ENCODE measurements around the gene TTLL6. TPM values are rescaled to one million over a fixed set of nuclear protein-coding genes. Genes with fewer than 3 reads are reported as not detected.

The TTLL6 gene
- total and polyA plus RNA-seq, 2 of the 4 experiments (the other 2 are of a cell fraction) = not detected

DNA sequence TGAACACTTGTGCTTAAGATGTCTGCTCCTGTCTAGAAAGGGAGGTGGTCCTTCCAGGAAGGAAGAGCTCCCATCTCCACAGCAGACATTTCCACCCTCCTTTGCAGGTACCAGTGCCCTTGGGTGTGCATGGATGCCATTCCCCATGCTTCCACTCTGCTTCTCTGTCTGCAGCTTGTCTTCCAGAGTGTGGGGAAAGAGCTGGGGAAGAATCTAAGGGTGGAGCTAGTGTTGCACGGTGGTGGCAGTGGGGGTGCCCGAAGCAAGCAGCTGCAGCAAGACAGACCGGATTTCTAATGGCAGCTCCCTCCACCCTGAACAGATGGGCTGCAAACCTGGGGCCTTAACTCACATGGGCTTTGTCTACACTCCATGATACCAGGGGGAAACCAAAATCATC lies 65.9 kb downstream of the TTLL6 start:
- BruUV-seq (replicated peaks) = no TSS peak
- H2BK120ac ChIP-seq (ENCODE audit: low read depth, low read length) = no peak overlapping the region
- H3K9me1 ChIP-seq (ENCODE audit: insufficient read depth, low read length) = peaks cover 6% of the 10 kb centered on the region; the same call in 1 of the 2 replicates
- peaks cover 95% of the 10 kb centered on the region for H3K27me3 ChIP-seq (ENCODE audit: control insufficient read depth, insufficient read depth, low read length)
- intact Hi-C loops (cut with micrococcal nuclease) = no loop called here
- no peaks in the 10 kb centered on the region for H3K79me1 ChIP-seq (ENCODE audit: low read depth in 1 of 2, low read length in 2 of 2)
- H3K18ac ChIP-seq (ENCODE audit: low read depth, low read length) = no peak overlapping the region
- TF ChIP-seq MAFK (IDR thresholded peaks at IDR 0.05; ENCODE audit: low read depth, low read length) (no peak), SMC3 (IDR thresholded peaks at IDR 0.05; ENCODE audit: low read depth, low read length) (no peak), CEBPB (IDR thresholded peaks at IDR 0.05; ENCODE audit: low read depth, low read length) (no peak), MXI1 (IDR thresholded peaks at IDR 0.05; ENCODE audit: borderline replicate concordance, low read depth, low read length) (no peak), FOS (IDR thresholded peaks at IDR 0.05; ENCODE audit: low read depth, low read length) (no peak)
- TF ChIP-seq, protein P1, sequence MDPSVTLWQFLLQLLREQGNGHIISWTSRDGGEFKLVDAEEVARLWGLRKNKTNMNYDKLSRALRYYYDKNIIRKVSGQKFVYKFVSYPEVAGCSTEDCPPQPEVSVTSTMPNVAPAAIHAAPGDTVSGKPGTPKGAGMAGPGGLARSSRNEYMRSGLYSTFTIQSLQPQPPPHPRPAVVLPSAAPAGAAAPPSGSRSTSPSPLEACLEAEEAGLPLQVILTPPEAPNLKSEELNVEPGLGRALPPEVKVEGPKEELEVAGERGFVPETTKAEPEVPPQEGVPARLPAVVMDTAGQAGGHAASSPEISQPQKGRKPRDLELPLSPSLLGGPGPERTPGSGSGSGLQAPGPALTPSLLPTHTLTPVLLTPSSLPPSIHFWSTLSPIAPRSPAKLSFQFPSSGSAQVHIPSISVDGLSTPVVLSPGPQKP (IDR thresholded peaks at IDR 0.05; ENCODE audit: borderline replicate concordance, low read depth, low read length) = no peak
- TF ChIP-seq, protein P2, sequence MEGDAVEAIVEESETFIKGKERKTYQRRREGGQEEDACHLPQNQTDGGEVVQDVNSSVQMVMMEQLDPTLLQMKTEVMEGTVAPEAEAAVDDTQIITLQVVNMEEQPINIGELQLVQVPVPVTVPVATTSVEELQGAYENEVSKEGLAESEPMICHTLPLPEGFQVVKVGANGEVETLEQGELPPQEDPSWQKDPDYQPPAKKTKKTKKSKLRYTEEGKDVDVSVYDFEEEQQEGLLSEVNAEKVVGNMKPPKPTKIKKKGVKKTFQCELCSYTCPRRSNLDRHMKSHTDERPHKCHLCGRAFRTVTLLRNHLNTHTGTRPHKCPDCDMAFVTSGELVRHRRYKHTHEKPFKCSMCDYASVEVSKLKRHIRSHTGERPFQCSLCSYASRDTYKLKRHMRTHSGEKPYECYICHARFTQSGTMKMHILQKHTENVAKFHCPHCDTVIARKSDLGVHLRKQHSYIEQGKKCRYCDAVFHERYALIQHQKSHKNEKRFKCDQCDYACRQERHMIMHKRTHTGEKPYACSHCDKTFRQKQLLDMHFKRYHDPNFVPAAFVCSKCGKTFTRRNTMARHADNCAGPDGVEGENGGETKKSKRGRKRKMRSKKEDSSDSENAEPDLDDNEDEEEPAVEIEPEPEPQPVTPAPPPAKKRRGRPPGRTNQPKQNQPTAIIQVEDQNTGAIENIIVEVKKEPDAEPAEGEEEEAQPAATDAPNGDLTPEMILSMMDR (conservative IDR thresholded peaks at IDR 0.05; ENCODE audit: low read depth, low read length) = no peak
- no peak overlapping the region for H4K8ac ChIP-seq (ENCODE audit: low read depth in 2 of 2, low read length in 2 of 2)
- H3K27ac ChIP-seq (ENCODE audit: insufficient read depth, low read length) = no peak overlapping the region
- in situ Hi-C loops (cut with MboI; ENCODE audit: low sequenced_read_pairs) = loop anchor here (25.0 kb wide), 1 partner anchor 364 kb away; no protein-coding TSS in a partner anchor
- H3K14ac ChIP-seq (replicated peaks; ENCODE audit: low read depth, low read length) = no peak overlapping the region
- no peak for ATAC-seq (ENCODE audit: low read depth)
- H4K20me1 ChIP-seq (ENCODE audit: insufficient read depth, low read length) = peaks cover 23% of the 10 kb centered on the region; the same call in 1 of the 2 replicates
- ChIA-PET CTCF (interaction anchor here (0.6 to 0.8 kb wide), 2 partner anchors 40 to 42 kb away, joined by 3 to 7 read pairs; no protein-coding TSS in a partner anchor), POLR2A (ENCODE audit: unreplicated experiment) (no interaction called here)
- no peak overlapping the region for H2BK5ac ChIP-seq (ENCODE audit: low read depth, low read length, poor library complexity, severe bottlenecking)
- DNase-seq = no peak
- no peak overlapping the region for H3K23ac ChIP-seq (ENCODE audit: low read depth, low read length)
- H3K36me3 ChIP-seq (ENCODE audit: control insufficient read depth, insufficient read depth, low read length) = no peaks in the 10 kb centered on the region
- no peaks in the 10 kb centered on the region for H3K4me1 ChIP-seq (ENCODE audit: control insufficient read depth, insufficient read depth, low read length)
- H3K4me2 ChIP-seq (ENCODE audit: low read depth, low read length) = no peak overlapping the region
- peaks cover 13% of the 10 kb centered on the region for H3K9me3 ChIP-seq (ENCODE audit: control insufficient read depth, insufficient read depth, low read length)
- H2BK20ac ChIP-seq (ENCODE audit: low read depth, low read length) = no peak overlapping the region
- no peak overlapping the region for H3K56ac ChIP-seq (ENCODE audit: extremely low read depth, insufficient read depth, low read length)
- H2AK5ac ChIP-seq (ENCODE audit: low read depth, low read length) = no peak overlapping the region
- no peak overlapping the region for H3K9ac ChIP-seq (ENCODE audit: low read depth, low read length)
- no CpG with 5 or more reads among the region's 3 CpGs for WGBS, 2 experiments (ENCODE audit: extremely low coverage in 2 of 2, insufficient read length in 1 of 2)
- H4K5ac ChIP-seq (ENCODE audit: low read depth, low read length) = no peak overlapping the region
- no peak overlapping the region for H4K91ac ChIP-seq (ENCODE audit: insufficient read depth, low read depth, low read length)
- H2BK15ac ChIP-seq (ENCODE audit: low read depth, low read length) = no peak overlapping the region
- H3K4ac ChIP-seq (ENCODE audit: low read depth, low read length) = no peak overlapping the region
- dilution Hi-C loops (cut with HindIII; ENCODE audit: low sequenced_read_pairs, unreplicated experiment) = no loop called here
- H2AK9ac ChIP-seq (replicated peaks; ENCODE audit: low read depth, low read length, poor library complexity) = no peak overlapping the region
- H2AFZ ChIP-seq (replicated peaks; ENCODE audit: low read length, poor library complexity) = no peak overlapping the region
- H3K4me3 ChIP-seq (ENCODE audit: insufficient read depth, low read depth, low read length) = no peak overlapping the region
